ENCODE results near the gene GRHL1.

DNA sequence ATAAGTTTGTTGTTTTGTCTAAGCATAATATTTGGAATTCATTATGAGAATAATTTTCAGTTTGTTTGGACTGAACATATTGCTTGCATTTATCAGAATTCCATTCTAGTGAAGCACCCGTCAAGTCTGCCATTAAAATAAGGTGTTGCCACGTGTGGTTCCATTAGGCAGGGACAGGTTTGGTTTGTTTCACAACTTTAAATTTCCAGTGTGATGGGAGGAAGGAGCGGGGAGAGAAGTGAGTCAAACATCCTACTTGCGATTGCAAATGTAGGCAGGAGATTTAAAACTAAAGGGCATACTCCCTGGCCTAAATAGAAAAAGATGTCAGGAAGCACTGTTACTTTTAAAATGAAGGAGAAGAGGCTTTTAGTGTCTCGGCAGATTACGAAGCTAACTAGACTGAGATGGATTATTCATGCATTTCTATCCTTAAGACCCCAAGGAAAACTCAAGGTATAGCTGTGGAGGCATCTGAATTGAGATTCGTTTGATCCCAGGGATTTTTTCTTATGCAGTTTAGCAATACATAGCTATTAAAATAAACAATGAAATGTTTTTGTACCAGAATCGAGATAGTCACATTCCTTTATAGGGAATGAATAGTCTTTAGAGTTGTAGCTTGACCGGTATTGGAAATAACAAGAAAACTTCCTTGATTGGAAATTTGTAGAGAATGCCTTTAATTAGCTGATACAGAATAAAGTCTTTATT, 19.8 kb downstream of the GRHL1 start:
- TF ChIP-seq GATA2 (IDR thresholded peaks at IDR 0.05; ENCODE audit: low read depth, low read length), result no peak
- TF ChIP-seq GATA3 (IDR thresholded peaks at IDR 0.05; ENCODE audit: low read depth, low read length), result no peak
